Pulmonary artery endothelial cell (primary cell): ENCODE results near the gene OR2A12. TPM values are rescaled to one million over a fixed set of nuclear protein-coding genes. Genes with fewer than 3 reads are reported as not detected.
A peak's percentile ranks its signal among the peaks of the same experiment; 100 is the strongest.
"Not testable (repeated sequence)": the region's sequence is repeated elsewhere in the genome, so short reads cannot be mapped to it uniquely, and the experiment has no call there.

Experiments used
- DNase-seq: peaks from one replicate; pipeline ENCODE4 v3.0.0-alpha.2; 2011; ENCODE audit warnings: low read depth, low spot score
- total RNA-seq: library from RNA; depleted of rRNA; stranded (reverse); fragments of >200 nt; gene quantifications from 2 replicates; pipeline ENCODE4 v1.2.3, GENCODE V29; 2014

OR2A12 gene
- total RNA-seq, 1 donor from 2014 or later: not detected

DNA sequence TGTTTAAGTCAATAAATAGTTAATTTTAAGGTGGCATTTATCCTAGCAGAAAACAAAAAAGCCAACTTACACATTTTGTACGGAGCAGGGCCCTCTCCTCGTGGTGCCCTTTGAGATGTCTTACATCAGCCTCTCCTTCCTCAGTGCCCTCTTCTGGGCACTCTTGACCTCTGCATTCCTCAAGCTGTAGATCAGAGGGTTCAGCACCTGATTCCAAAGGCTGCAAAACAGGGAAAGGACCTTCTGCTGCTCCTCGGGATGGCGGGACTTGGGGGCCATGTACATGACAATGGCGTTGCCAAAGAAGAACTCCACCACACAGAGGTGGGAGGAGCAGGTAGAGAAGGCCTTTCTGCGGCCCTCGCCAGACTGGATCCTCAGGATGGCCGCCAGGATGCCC is 32.3 kb downstream of the OR2A12 start:
- DNase-seq: no peak

DNA sequence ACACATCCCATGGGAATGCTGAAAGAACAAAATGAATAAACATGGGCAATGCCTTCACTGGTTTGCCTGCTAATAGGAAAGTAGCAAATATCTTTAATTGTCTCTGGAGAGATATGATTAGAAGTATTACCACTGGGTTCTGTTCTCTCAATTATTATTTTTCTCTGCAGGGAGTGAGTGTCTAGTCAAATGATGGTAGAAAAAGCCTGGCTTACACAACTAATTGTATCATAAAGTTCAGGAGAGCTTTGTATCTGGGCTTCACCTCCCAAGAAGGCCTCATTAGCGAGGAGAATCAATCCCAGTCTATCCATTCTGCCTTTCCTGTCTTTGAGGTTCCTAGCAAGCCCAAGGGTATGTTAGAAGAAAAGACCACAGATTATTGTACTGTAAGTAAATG is 36.8 kb downstream of the OR2A12 start, which contains the start of gene OR2A14:
Gene OR2A14, plus strand, starts transcription at position 301 of the 400 bp plus-strand sequence. CDS start 5,937 bp downstream, outside the sequence.
- no peak for DNase-seq

DNA sequence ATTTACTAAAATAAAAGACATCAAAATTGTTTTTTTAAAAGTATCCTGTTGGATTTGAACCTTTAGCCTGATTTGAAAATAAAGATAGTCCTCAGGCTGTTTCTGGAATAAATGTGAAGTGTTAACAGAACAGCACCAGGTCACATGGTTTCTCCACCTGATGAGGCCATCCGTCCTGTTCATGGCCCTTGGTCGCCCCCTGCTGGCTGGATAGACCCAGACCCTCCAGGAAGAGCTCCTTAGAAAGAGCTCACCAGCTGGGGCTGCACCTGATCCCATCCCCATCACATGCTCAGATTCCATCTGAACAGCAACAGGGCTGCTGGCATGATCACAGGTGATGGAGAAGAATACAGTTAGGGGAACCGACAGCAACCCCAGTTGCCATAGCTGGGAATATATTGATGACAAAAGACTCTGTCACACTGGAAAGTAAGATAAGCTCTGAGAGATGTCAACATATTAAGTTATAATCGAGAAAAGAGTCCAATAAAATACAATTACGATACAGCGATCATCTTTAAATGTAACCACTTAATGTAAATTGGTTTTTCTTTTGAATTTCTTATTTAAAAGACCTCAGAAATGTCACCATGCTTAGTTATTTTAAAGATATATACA is 41.7 kb downstream of the OR2A12 start:
- peak; percentile 59 for DNase-seq

DNA sequence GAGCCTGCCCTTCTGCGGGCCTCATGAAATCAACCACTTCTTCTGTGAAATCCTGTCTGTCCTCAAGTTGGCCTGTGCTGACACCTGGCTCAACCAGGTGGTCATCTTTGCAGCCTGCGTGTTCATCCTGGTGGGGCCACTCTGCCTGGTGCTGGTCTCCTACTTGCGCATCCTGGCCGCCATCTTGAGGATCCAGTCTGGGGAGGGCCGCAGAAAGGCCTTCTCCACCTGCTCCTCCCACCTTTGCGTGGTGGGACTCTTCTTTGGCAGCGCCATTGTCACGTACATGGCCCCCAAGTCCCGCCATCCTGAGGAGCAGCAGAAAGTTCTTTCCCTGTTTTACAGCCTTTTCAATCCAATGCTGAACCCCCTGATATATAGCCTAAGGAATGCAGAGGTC is 43.5 kb downstream of the OR2A12 start:
- not testable (repeated sequence) for DNase-seq

DNA sequence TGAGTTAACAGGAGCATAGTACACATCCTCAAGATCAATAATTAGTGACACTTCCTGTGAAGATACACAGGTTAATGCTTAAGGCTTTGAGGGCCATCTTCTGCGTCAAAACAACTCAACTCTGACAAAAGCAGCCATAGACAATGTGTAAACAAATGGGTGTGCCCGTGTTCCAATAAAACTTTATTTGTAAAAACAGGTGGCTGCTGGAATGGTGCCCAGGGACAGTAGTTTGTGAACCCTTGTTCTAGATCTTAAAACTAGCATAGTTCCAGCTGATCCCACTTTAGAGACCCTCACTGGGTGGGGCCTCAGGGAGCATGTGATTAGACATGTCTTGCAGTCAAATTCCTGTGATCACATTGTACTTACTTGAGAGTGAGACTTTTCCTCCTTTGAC is 44.7 kb downstream of the OR2A12 start:
- DNase-seq: no peak

DNA sequence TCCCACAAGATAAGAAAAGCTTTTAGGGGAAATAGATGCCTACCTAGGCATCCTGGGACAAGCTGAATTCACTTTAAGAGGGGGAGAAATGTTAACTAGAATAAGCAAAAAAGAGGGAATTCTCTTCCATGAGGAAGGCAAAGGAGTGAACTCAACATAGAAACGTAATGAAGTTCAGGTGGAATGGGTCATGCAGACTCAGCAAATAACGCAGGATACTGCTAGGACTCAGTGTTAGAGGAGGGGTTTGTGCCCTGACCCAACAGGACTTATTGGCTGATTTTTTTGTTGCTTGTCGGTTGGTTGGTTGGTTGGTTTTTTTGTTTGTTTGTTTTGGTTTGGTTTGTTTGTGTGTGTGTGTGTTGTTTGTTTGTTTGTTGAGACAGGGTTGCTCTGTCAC is 46.2 kb downstream of the OR2A12 start:
- DNase-seq: no peak

DNA sequence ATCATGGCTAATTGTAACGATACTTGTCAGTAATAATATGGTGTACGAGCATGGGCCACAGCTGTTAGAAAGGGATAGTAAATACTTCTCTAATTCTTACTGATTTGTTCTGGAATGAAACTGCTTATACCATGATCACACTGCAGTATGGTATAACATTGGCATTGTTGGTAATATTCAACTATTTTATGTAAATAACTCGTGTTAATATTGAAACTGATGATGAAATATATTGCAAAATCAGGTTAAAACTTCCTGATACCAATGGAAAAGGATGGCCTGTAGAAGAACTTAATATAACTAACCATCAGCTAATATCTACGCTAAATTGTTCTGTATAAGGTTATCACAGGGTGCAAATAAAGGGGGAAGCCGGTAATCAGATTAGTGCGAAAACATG is 47.2 kb downstream of the OR2A12 start:
- DNase-seq: no peak

DNA sequence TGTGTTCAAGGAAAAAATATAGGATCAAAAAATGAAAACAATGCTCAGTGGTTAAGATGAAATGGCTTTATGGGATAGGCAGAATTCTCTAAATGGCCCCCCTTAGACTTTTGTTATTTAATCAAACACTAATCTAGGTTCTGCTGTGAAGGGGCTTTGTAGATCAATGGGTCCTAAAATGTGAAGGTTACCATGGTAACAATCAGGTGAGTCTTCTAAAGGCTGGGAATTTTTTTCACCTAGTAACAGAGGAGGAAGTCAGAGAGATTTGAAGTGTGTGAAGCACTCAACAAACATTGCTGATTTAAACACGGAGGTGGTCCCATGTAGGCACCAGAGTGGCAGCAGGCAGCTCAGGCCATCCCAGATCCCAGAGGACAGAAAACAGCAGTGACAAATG is 48.0 kb downstream of the OR2A12 start:
- DNase-seq: no peak

DNA sequence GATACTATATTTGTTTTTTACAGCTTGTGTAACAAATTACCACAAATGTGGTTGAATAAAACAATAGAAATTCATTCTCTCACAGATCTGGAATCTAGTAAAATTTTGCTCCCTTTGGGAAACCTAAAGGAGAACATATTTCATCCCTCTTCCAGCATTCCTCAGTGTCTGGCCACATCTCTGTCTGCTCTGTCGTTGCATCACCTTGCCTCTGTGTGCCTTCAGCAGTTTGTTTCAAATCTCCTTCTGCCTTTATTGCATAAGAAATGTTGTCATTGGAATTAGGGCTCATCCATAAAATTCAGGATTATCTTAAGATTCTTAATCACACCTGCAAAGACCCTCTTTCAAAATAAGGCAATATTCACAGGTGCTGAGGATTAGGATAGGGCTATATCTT is 51.4 kb downstream of the OR2A12 start:
- DNase-seq: no peak

DNA sequence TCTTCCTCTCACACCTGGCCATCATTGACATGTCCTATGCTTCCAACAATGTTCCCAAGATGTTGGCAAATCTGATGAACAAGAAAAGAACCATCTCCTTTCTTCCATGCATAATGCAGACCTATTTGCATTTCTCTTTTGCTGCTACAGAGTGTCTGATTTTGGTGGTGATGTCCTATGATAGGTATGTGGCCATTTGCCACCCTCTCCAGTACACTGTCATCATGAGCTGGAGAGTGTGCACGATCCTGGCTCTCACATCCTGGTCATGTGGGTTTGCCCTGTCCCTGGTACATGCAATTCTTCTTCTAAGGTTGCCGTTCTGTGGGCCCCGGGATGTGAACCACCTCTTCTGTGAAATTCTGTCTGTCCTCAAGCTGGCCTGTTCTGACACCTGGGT is 56.1 kb downstream of the OR2A12 start:
- no peak for DNase-seq

DNA sequence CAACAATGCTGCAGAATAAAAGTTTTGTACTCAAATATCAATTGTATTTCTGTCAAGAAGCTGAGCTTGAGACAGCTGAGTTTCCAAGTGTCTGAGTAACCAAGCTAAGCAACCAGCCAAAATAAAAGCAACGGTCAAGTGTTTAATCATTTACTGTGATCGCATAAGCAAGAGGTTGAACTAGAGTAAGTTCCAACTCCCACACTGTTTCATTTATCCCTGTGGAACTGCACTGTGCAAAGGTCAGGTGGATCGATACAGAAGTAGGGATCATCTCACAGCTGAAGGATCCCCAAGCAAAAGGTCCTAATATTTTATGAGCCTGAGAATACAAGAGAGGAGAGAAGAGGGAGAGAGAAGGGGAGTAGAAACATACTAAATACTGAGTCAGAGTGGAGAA is 58.3 kb downstream of the OR2A12 start:
- no peak for DNase-seq

DNA sequence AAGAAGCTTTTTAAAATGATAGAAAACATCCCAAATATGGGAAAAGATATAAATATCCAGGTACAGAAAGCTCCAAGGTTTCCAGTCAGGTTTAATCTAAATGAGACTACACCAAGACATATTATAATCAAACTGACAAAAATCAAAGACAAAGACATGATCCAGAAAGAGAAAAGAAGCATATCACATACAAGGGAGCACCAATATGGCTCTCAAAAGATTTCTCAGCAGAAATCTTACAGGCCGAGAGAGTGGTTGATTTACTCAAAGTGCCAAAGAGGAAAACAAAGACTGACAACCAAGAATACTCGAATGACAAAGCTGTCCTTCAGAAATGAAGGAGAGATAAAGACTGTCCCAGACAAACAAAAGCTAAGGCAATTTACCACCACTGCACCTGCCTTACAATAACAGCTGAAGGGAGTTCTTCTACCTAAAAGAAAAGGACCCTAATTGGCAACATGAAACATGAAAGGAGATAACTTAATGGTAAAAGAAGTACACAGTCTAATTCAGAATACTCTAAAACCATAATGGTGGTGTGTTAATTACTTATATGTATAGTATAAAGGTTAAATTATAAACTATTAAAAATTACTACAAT is 62.2 kb downstream of the OR2A12 start:
- DNase-seq: no peak

Other genes starting within 250 kb of the OR2A12 start
- gene TCAF1, start 184.1 kb upstream of the OR2A12 start, total RNA-seq: 40.0 and 55.4 TPM in 2 replicates
- not detected in 2 replicates for gene OR2F2, start 151.0 kb upstream of the OR2A12 start, total RNA-seq
- gene OR2F1, start 131.4 kb upstream of the OR2A12 start, total RNA-seq: not detected in 2 replicates
- not detected in 2 replicates for gene OR6B1, start 86.0 kb upstream of the OR2A12 start, total RNA-seq
- gene OR2A5, start 37.3 kb upstream of the OR2A12 start, total RNA-seq: not detected in 2 replicates
- not detected in 2 replicates for gene OR2A25, start 16.5 kb upstream of the OR2A12 start, total RNA-seq
- gene OR2A2, start 23.3 kb downstream of the OR2A12 start, total RNA-seq: not detected in 2 replicates
- not detected in 2 replicates for gene OR2A14, start 36.9 kb downstream of the OR2A12 start, total RNA-seq
- 0.07 and 0.18 TPM in 2 replicates for gene CTAGE4, start 97.2 kb downstream of the OR2A12 start, total RNA-seq
- gene ARHGEF35, start 109.6 kb downstream of the OR2A12 start, total RNA-seq: 0.40 and 0.88 TPM in 2 replicates
- gene OR2A42, start 153.3 kb downstream of the OR2A12 start, total RNA-seq: under 0.01 TPM in 1 of 2 replicates, not detected in the other
- gene OR2A7, start 178.5 kb downstream of the OR2A12 start, total RNA-seq: 0.07 and 0.11 TPM in 2 replicates
- gene CTAGE8, start 183.0 kb downstream of the OR2A12 start, total RNA-seq: 0.04 and 0.20 TPM in 2 replicates
- 0.07 TPM in 1 of 2 replicates, not detected in the other for gene OR2A1, start 226.1 kb downstream of the OR2A12 start, total RNA-seq